Kidney (tissue), 14 donors: Measurements from ENCODE around the gene CCPG1. TPM values are rescaled to one million over a fixed set of nuclear protein-coding genes. Genes with fewer than 3 reads are reported as not detected.
"Not testable (repeated sequence)": the region's sequence is repeated elsewhere in the genome, so short reads cannot be mapped to it uniquely, and the experiment has no call there.

Experiments
- DNase-seq, 5 donors: peaks; one replicate each; pipeline ENCODE4 v3.0.0-alpha.2; 2013 to 2020
- FAIRE-seq: peaks from 2 replicates; lab custom pipeline; 2012; peaks lifted over from hg19 to GRCh38; lab: Jason Lieb, UNC
- H3K27ac ChIP-seq, 2 donors: one replicate each; pipeline ENCODE4 v1.7.0; 2013; ENCODE audit warnings: low read depth in 2 of 2, low read length in 2 of 2, inconsistent platforms in 1 of 2
- H3K27me3 ChIP-seq: one replicate; pipeline ENCODE4 v1.7.1; 2013; ENCODE audit warnings: low read length, inconsistent platforms; ENCODE audit not compliant: control insufficient read depth, insufficient read depth
- H3K36me3 ChIP-seq, 3 donors: one replicate each; pipeline versions ENCODE4 v1.7.0 to v1.7.1; 2013; ENCODE audit warnings: low read length in 3 of 3, control low read depth in 1 of 3, inconsistent platforms in 1 of 3; ENCODE audit not compliant: insufficient read depth in 3 of 3, control insufficient read depth in 2 of 3
- H3K4me1 ChIP-seq, 3 donors: one replicate each; pipeline versions ENCODE4 v1.7.0 to v1.7.1; 2013; ENCODE audit warnings: low read length in 3 of 3, inconsistent platforms in 1 of 3, low read depth in 1 of 3; ENCODE audit not compliant: control insufficient read depth in 2 of 3, insufficient read depth in 2 of 3
- H3K4me3 ChIP-seq, 3 donors: one replicate each; pipeline versions ENCODE4 v1.7.0 to v1.8.1; 2013; ENCODE audit warnings: low read length in 3 of 3, control low read depth in 1 of 3, inconsistent platforms in 1 of 3
- H3K9ac ChIP-seq, 3 donors: one replicate each; pipeline versions ENCODE4 v1.7.0 to v1.7.1; 2013; ENCODE audit warnings: low read length in 3 of 3, control low read depth in 1 of 3, inconsistent platforms in 1 of 3
- H3K9me3 ChIP-seq, 3 donors: one replicate each; pipeline versions ENCODE4 v1.7.0 to v1.7.1; 2013; ENCODE audit warnings: low read length in 3 of 3, control low read depth in 1 of 3, inconsistent platforms in 1 of 3; ENCODE audit not compliant: control insufficient read depth in 2 of 3, insufficient read depth in 1 of 3
- CTCF ChIP-seq: IDR thresholded peaks from 3 replicates; pipeline ENCODE4 v1.5.1; 2012; ENCODE audit warnings: mild to moderate bottlenecking, moderate library complexity, borderline replicate concordance; ENCODE audit not compliant: insufficient read depth; ENCODE audit errors: extremely low read depth
- intact Hi-C: fragments of 100-400 bp; cut with DNase I; formaldehyde crosslinking; loops from one replicate; pipeline ENCODE4 v1.11.1; 2022
- polyA plus RNA-seq: library from polyadenylated mRNA; stranded (reverse); fragments of 350-450 nt; fragmentation: Illumina TruSeq; extraction: RNeasy Lipid Tissue Mini Kit (QIAGEN cat#74804); gene quantifications from one replicate; pipeline ENCODE4 v1.2.3, GENCODE V29; 2014; ENCODE audit warnings: low read depth, low replicate concordance; ENCODE audit not compliant: insufficient read depth
- total RNA-seq: library from RNA; stranded (reverse); fragmentation: NEBNext Ultra II Directional; extraction: Animal tissue kit (Norgen Biotek cat#: 25700); gene quantifications from one replicate; pipeline ENCODE4 v1.2.1, GENCODE V29; 2021
- donor health status: control.
- donor health status: control.
- donor health status: control.
- donor health status: control.
- donor health status: control.
- donor health status: DM: yes; HTN: yes; CAD: no.
- donor health status: Normal renal cell carcinoma (clear cell type).

CCPG1 gene
- total and polyA plus RNA-seq, 2 donors from 2014 or later, result 44.4 to 93.8 TPM

DNA sequence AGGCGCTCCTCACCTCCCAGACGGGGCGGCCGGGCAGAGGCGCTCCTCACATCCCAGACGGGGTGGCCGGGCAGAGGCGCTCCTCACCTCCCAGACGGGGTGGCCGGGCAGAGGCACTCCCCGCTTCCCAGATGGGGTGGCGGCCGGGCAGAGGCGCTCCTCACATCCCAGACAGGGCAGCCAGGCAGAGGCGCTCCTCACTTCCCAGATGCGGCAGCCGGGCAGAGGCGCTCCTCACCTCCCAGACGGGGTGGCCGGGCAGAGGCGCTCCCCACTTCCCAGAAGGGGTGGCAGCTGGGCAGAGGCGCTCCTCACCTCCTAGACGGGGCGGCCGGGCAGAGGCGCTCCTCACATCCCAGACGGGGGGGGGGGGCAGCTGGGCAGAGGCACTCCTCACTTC lies 37.8 kb upstream of the CCPG1 start:
- FAIRE-seq, H3K36me3 ChIP-seq, H3K4me1 ChIP-seq, DNase-seq, intact Hi-C loops, H3K9me3 ChIP-seq, H3K27me3 ChIP-seq, H3K9ac ChIP-seq, H3K27ac ChIP-seq, H3K4me3 ChIP-seq: not testable (repeated sequence)

DNA sequence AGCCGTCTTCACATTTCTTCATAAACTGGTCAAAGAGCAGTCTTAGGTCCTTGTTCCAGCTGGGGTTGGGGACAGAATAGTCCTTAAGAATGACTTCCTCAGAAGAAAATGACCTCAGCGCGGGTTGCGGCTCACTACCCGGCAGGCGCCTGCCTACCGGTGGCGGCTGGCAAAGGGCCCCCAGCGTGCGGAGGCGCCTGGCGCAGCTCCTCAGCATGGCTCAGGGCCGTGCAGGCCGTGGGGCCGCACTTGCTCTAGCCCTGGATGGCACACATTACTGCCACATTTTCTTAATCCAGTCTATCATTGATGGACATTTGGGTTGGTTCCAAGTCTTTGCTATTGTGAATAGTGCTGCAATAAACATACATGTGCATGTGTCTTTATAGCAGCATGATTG lies 35.0 kb upstream of the CCPG1 start:
- DNase-seq, H3K9me3 ChIP-seq, H3K4me1 ChIP-seq, H3K27me3 ChIP-seq, H3K36me3 ChIP-seq, FAIRE-seq, H3K9ac ChIP-seq, H3K27ac ChIP-seq, H3K4me3 ChIP-seq, intact Hi-C loops: not testable (repeated sequence)

GRCh38 chr15:55434989-55435825 lies 27.0 kb upstream of the CCPG1 start:
- DNase-seq (peak in 2 of 5 donors; percentile 58 to 68), FAIRE-seq (peak; percentile 39)
- Histone ChIP-seq H3K27me3 (no peaks in the 10 kb centered on the region), H3K4me1 (no peaks in the 10 kb centered on the region), H3K36me3 (no peaks in the 10 kb centered on the region), H3K9me3 (no peaks in the 10 kb centered on the region), H3K27ac (no peak overlapping the region), H3K9ac (no peak overlapping the region), H3K4me3 (no peak overlapping the region)
- TF ChIP-seq CTCF, result peak; percentile 34
- intact Hi-C loops, result loop anchor here (5.0 kb wide), 1 partner anchor 218 kb away; no protein-coding TSS in a partner anchor

- H3K27ac ChIP-seq, result no peak overlapping the region
- no peaks in the 10 kb centered on the region for H3K9me3 ChIP-seq
- intact Hi-C loops, result no loop called here
- no peak for FAIRE-seq
- no peak for DNase-seq
- H3K36me3 ChIP-seq, result no peaks in the 10 kb centered on the region
- no peak overlapping the region for H3K4me3 ChIP-seq
- no peaks in the 10 kb centered on the region for H3K27me3 ChIP-seq
- H3K4me1 ChIP-seq, result no peaks in the 10 kb centered on the region
- H3K9ac ChIP-seq, result no peak overlapping the region
- TF ChIP-seq CTCF, result no peak
Observed at GRCh38 chr15:55422089-55422488, 13.9 kb upstream of the CCPG1 start.
